Psoas muscle (tissue), 8 donors: ENCODE results near the gene SIT1. TPM values are rescaled to one million over a fixed set of nuclear protein-coding genes. Genes with fewer than 3 reads are reported as not detected.

Source experiments
- ATAC-seq, 4 donors: fragments of 200-7000 bp; cut with Tn5 transposase; one replicate each; pipeline ENCODE4 v1.9.1; 2020; ENCODE audit warnings: moderate library complexity in 3 of 4, mild to moderate bottlenecking in 2 of 4
- DNase-seq, 2 donors: peaks; one replicate each; pipeline ENCODE4 v3.0.0-alpha.2; 2020
- H3K27ac ChIP-seq: fragments of 200-600 bp; one replicate; pipeline ENCODE4 v1.8.0; 2022
- H3K27me3 ChIP-seq, 3 donors: fragments of 200-600 bp in 1 of 3; one replicate each; pipeline versions ENCODE4 v1.6.1 to v1.8.0; 2013 to 2022; ENCODE audit warnings: low read length in 2 of 3, mild to moderate bottlenecking in 2 of 3, moderate library complexity in 1 of 3; ENCODE audit not compliant: insufficient read depth in 3 of 3
- H3K36me3 ChIP-seq, 2 donors: fragments of 200-600 bp in 1 of 2; one replicate each; pipeline versions ENCODE4 v1.6.1 to v1.8.0; 2013 to 2022; ENCODE audit warnings: low read depth in 1 of 2, mild to moderate bottlenecking in 1 of 2, moderate library complexity in 1 of 2; ENCODE audit not compliant: insufficient read depth in 1 of 2
- H3K4me1 ChIP-seq: fragments of 200-600 bp; one replicate; pipeline ENCODE4 v1.8.0; 2022
- H3K4me3 ChIP-seq: fragments of 200-600 bp; one replicate; pipeline ENCODE4 v1.8.0; 2022; ENCODE audit warnings: mild to moderate bottlenecking
- H3K9me3 ChIP-seq: fragments of 200-600 bp; one replicate; pipeline ENCODE4 v1.8.0; 2022
- CTCF ChIP-seq: fragments of 200-600 bp; IDR thresholded peaks from one replicate; pipeline ENCODE4 v1.8.0; 2022; ENCODE audit warnings: antibody characterized with exemption
- WGBS, 3 donors: extraction: QIAGEN DNeasy Blood & Tissue Kit; methylation state at CpG; one replicate each; pipeline versions ENCODE4 v1.1.6 to v1.1.7; 2013; 5-methylcytosine and 5-hydroxymethylcytosine counted together
- intact Hi-C, 2 donors: fragments of 100-400 bp; cut with DNase I; formaldehyde crosslinking; loops; one replicate each; pipeline versions ENCODE4 v1.11.0 to v1.14.2; 2022
- polyA plus RNA-seq, 3 donors: library from polyadenylated mRNA; stranded (reverse); fragments of 200-250 nt; gene quantifications; one replicate each; pipeline ENCODE4 v1.2.3, GENCODE V29; 2013
- total RNA-seq, 4 donors: library from RNA; stranded (reverse); fragmentation: NEBNext Ultra II Directional in 2 of 4; extraction: Animal tissue kit (Norgen Biotek cat#: 25700) in 2 of 4; gene quantifications; one replicate each; pipeline versions ENCODE4 v1.2.1 to v1.2.4, GENCODE V29; 2021 to 2023
- donor health status: healthy with polysubstance abuse.
- donor health status: DM: no; HTN: no; CAD: no; lungs with moderate emphysema.
- donor health status: Bipolar disorder and iron deficiency.
- donor health status: healthy.
- donor health status: DM: yes; HTN: yes; CAD: no.
- donor health status: DM: no; HTN: no; CAD: no.
- donor health status: DM: no; HTN: no; CAD: no.
- donor health status: DM: yes; HTN: yes; CAD: no.

The SIT1 gene
- total and polyA plus RNA-seq, 7 donors, result 0.08 to 0.34 (median 0.24) TPM; not detected in 1

GRCh38 chr9:35681341-35682002 lies 30.7 kb upstream of the SIT1 start:
- intact Hi-C loops, result no loop called here
- H3K27ac ChIP-seq, result peak overlapping the region; percentile 100
- TF ChIP-seq CTCF, result no peak
- no peak overlapping the region for H3K4me3 ChIP-seq
- no peaks in the 10 kb centered on the region for H3K27me3 ChIP-seq
- H3K36me3 ChIP-seq, result peaks cover 0 to 39% of the 10 kb centered on the region in 2 donors
- peaks cover 27% of the 10 kb centered on the region for H3K4me1 ChIP-seq
- no peaks in the 10 kb centered on the region for H3K9me3 ChIP-seq
- peak; percentile 18 to 42 (median 25) for ATAC-seq
- DNase-seq, result no peak
- 29 to 40% (median 34%) methylated on average over 3 of the region's 3 CpGs for WGBS, 3 donors

GRCh38 chr9:35680331-35681105 lies 29.8 kb upstream of the SIT1 start:
- no peak for TF ChIP-seq CTCF
- H3K4me3 ChIP-seq, result no peak overlapping the region
- no peaks in the 10 kb centered on the region for H3K27me3 ChIP-seq
- peak; percentile 18 to 31 (median 26) for ATAC-seq
- peaks cover 0 to 31% of the 10 kb centered on the region in 2 donors for H3K36me3 ChIP-seq
- intact Hi-C loops, result no loop called here
- peaks cover 29% of the 10 kb centered on the region for H3K4me1 ChIP-seq
- no peak for DNase-seq
- WGBS, 3 donors, result 24 to 38% (median 33%) methylated on average over 15 of the region's 15 CpGs
- H3K9me3 ChIP-seq, result no peaks in the 10 kb centered on the region
- H3K27ac ChIP-seq, result peak overlapping the region; percentile 100

GRCh38 chr9:35679766-35680330 lies 29.1 kb upstream of the SIT1 start:
- Histone ChIP-seq H3K4me3 (no peak overlapping the region), H3K36me3 (peaks cover 0 to 25% of the 10 kb centered on the region in 2 donors), H3K27ac (no peak overlapping the region), H3K4me1 (peaks cover 22% of the 10 kb centered on the region), H3K9me3 (no peaks in the 10 kb centered on the region), H3K27me3 (no peaks in the 10 kb centered on the region)
- DNase-seq (no peak), ATAC-seq (peak in 1 of 4 donors; percentile 2)
- WGBS, 3 donors, result 74 to 81% (median 76%) methylated on average over 8 of the region's 8 CpGs
- no peak for TF ChIP-seq CTCF
- intact Hi-C loops, result no loop called here

- ATAC-seq, result no peak
- no peaks in the 10 kb centered on the region for H3K27me3 ChIP-seq
- TF ChIP-seq CTCF, result no peak
- no peak for DNase-seq
- peaks cover 0 to 17% of the 10 kb centered on the region in 2 donors for H3K36me3 ChIP-seq
- H3K27ac ChIP-seq, result no peak overlapping the region
- H3K4me3 ChIP-seq, result no peak overlapping the region
- H3K9me3 ChIP-seq, result no peaks in the 10 kb centered on the region
- 84 to 91% (median 88%) methylated on average over 5 of the region's 5 CpGs for WGBS, 3 donors
- intact Hi-C loops, result no loop called here
- H3K4me1 ChIP-seq, result peaks cover 18% of the 10 kb centered on the region
These were observed 28.4 kb upstream of the SIT1 start for GRCh38 chr9:35679091-35679490.
